LNCAP (cell line): ENCODE measurements around the gene BNC2.

Source experiments
- TF ChIP-seq, protein P1 (sequence below): fragments of 450-650 bp; IDR thresholded peaks from 2 replicates; pipeline ENCODE4 v1.5.1; 2017; ENCODE audit warnings: mild to moderate bottlenecking

BNC2 gene

DNA sequence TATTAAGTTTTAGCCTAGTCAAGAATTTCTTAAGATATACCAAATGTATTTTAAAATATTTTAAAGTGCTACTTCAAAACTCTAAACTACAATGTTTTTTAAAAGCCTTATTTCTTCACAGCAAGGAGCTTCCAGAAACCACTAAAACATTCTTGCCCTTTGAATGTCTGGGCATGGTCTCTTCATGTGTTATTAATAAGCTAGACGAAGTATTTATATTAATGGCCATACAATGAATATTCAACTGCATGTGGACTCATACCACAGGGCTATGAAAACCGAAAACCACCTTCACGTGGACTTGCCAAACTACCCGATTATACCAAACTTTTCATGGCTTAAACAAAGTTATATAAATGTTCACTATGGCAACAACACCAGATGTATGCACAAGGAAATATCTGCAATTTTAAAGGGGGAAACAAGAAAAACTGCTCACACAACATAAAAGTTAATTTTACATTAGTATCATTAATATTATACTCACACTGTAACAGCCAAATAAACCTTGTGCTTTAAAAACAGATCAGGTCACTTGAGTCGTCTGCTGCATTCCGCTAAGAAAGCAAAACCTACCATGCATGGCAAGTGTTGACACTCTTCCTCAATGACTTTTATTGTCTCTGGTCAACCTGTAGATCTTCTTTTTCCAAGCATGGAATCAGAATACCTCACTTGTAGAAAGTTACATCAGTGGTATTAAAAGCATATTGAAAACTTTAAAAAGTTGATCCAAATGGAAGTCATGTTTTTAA is 246.3 kb downstream of the BNC2 start:
- TF ChIP-seq, protein P1, sequence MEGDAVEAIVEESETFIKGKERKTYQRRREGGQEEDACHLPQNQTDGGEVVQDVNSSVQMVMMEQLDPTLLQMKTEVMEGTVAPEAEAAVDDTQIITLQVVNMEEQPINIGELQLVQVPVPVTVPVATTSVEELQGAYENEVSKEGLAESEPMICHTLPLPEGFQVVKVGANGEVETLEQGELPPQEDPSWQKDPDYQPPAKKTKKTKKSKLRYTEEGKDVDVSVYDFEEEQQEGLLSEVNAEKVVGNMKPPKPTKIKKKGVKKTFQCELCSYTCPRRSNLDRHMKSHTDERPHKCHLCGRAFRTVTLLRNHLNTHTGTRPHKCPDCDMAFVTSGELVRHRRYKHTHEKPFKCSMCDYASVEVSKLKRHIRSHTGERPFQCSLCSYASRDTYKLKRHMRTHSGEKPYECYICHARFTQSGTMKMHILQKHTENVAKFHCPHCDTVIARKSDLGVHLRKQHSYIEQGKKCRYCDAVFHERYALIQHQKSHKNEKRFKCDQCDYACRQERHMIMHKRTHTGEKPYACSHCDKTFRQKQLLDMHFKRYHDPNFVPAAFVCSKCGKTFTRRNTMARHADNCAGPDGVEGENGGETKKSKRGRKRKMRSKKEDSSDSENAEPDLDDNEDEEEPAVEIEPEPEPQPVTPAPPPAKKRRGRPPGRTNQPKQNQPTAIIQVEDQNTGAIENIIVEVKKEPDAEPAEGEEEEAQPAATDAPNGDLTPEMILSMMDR, result no peak

DNA sequence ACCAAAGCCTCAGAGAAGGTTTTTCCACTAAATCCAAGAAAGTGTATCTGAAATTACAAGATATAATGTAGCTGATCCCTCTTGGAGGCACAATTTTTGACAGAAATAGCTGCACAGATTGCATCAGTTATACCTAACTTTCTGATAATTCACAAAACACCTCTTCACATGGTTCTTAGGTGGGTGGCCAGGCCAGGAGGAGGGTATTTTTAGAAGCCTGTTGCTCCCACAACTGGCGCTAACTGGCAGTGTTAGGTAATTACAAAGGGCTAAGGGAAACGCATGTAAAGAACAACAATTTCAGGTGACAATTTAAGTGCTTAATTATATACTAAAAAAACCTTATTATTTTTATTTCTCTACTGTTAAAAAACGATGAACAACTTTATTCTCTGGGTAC is 247.9 kb downstream of the BNC2 start:
- TF ChIP-seq, protein P1, result no peak

DNA sequence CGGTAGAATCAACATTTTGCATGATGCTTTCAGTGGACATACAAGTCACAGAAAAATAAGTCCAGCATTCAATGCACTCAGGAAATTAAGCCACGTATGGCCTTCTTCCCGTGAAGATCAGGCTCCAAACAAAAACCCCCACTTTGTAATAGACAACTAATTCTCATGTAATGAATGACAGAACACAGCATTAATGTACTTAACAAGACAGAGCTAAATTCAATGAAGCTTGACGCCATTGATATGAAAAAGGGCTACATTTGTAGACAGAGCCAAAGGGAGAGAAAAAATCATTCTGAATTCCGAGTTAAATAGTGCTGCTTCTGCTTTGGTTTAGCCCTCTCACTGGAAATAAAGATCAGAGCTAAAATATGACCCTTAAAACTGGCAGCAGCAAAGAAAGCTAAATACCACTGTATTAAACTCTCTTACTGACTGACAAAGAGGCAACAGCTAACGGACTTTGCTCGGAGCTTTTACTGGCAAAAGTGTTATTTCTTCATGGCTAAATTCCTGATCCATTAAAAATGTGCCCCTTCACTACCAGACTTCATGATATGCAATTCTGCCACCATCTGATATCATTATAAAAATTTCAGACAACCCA is 250.5 kb downstream of the BNC2 start:
- TF ChIP-seq, protein P1, result no peak

DNA sequence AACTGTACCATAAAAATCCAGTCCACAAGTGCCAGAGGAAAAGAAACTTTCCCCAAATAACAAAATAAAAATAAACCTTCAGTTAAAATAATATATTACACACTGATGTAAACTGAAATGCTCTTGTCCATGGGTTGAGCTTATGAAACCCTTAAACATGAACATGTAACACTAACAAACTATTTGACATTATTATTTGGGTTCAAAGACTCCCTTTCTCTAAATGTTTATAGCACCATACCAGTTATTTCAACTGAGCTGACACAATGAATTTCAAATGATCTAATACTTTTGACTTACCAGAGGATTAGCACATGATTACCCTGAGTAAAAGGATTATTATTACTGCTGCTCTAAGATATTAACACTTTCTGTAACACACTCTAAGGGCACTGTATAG is 251.1 kb downstream of the BNC2 start:
- TF ChIP-seq, protein P1, result no peak

DNA sequence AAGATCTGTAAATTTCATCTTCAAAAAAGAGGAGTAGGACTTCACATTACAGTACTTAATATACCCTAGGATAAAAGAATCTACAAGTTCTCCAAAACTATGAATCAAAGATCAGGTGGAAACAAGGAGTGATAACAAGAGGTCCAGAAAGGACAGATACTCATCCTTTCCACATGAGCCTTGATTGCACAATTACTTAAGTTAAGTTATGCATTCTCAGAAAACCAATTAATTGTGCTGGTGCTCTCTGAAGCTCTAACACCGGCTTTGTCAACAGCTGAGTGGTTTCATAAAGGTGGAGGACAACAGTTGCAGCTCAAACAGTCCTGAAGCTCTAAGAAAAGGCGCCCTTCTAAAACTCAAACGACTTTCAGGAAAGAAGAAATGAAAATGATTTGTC is 251.9 kb downstream of the BNC2 start:
- TF ChIP-seq, protein P1, result no peak

DNA sequence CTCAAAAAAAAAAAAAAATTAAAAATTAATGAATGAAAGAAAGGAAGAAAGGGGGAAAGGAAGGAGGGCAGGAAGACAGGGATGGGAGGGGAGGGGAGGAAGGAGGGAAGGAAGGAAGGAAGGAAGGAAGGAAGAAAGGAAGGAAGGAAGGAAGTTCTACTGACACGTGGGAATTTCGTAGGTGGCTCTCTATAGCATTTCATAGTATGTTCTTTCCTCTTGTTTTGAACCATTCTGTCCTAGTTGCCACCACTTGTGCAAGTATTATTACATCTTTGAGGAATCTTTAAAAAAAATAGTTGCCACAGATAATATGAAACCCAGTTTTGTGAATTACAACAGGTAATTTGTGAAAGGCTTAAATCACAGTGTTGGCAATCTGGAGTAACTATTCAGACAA is 253.8 kb downstream of the BNC2 start:
- TF ChIP-seq, protein P1, result no peak

DNA sequence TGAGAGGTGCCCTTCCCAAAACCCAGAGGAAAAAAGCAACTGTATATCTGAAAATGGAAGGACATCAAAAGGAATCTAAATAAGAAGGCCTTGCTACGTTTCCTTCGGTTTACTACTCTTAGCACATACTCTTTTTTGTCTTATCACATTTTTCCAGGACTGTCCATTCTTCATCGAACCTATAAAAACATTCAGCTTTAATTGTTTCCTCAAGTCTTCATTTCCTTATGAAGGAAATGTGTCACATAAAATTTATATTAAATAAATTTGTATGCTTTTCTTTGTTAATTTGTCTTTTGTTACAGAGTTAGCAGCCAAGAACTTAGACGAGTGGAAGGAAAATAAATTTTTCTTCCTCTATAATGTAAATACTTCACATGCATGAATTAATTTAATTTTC is 255.0 kb downstream of the BNC2 start:
- TF ChIP-seq, protein P1, result no peak
